Endothelial cell of umbilical vein (primary cell): ENCODE results near the gene SCAMP5. TPM values are rescaled to one million over a fixed set of nuclear protein-coding genes. Genes with fewer than 3 reads are reported as not detected.

Experiments used
- BruUV-seq: library from RNA; stranded (reverse); fragments of 400-500 nt; replicated peaks from 2 replicates; lab custom pipeline; 2021; lab: Mats Ljungman, UMichigan
- CTCF ChIA-PET: fragments of 300-600, 350-600 bp; sonication (Branson Sonifier 250); formaldehyde crosslinking; loops from one replicate; lab custom pipeline; 2021; ENCODE audit warnings: antibody characterized with exemption, inconsistent platforms; lab: Charles Lee
- POLR2A ChIA-PET: fragments of 300-600, 350-600 bp; sonication (Branson Sonifier 250); formaldehyde crosslinking; loops from one replicate; lab custom pipeline; 2021; ENCODE audit warnings: antibody characterized with exemption, inconsistent platforms; lab: Charles Lee
- DNase-seq: peaks from one replicate; pipeline ENCODE4 v3.0.0-alpha.2; 2011; ENCODE audit warnings: low read depth, low spot score
- FAIRE-seq: peaks from 2 replicates; lab custom pipeline; 2011; peaks lifted over from hg19 to GRCh38; lab: Jason Lieb, UNC
- H2AFZ ChIP-seq: 2 replicates; pipeline ENCODE4 v1.6.0; 2012; ENCODE audit warnings: low read depth, low read length, control low read depth, inconsistent platforms
- H3K27ac ChIP-seq: 2 replicates; pipeline ENCODE4 v1.5.1; 2011; ENCODE audit warnings: low read depth, mild to moderate bottlenecking, control low read depth, low read length, moderate library complexity; ENCODE audit not compliant: insufficient read depth
- H3K27me3 ChIP-seq, 2 experiments: 2 replicates each; pipeline versions ENCODE4 v1.6.0 to v1.6.1; 2011; ENCODE audit warnings: low read length in 2 of 2, mixed read lengths in 1 of 2; ENCODE audit not compliant: control insufficient read depth in 2 of 2, insufficient read depth in 2 of 2
- H3K36me3 ChIP-seq, 2 experiments: 2 replicates in 1 of 2; 3 replicates in 1 of 2; pipeline ENCODE4 v1.5.1; 2011; ENCODE audit warnings: low read length in 2 of 2, mild to moderate bottlenecking in 1 of 2, moderate library complexity in 1 of 2; ENCODE audit not compliant: control insufficient read depth in 2 of 2, insufficient read depth in 2 of 2; ENCODE audit errors: extremely low read depth in 1 of 2
- H3K4me1 ChIP-seq: 3 replicates; pipeline ENCODE4 v1.5.1; 2011; ENCODE audit warnings: mild to moderate bottlenecking, low read length; ENCODE audit not compliant: control insufficient read depth, insufficient read depth; ENCODE audit errors: extremely low read depth
- H3K4me2 ChIP-seq: 2 replicates; pipeline ENCODE4 v1.6.1; 2011; ENCODE audit warnings: low read length, control low read depth, mixed read lengths; ENCODE audit not compliant: insufficient read depth
- H3K4me3 ChIP-seq, 3 experiments: fragments of 200-600 bp in 1 of 3; sonication (generic), shearing (Covaris generic) in 1 of 3; replicated peaks in 1 of 3; 2 replicates each; pipeline ENCODE4 v1.5.1; 2011 to 2016; ENCODE audit warnings: control low read depth in 3 of 3, low read length in 3 of 3, mild to moderate bottlenecking in 2 of 3, inconsistent platforms in 1 of 3, low read depth in 1 of 3, moderate library complexity in 1 of 3; ENCODE audit not compliant: insufficient read depth in 1 of 3
- H3K79me2 ChIP-seq: 2 replicates; pipeline ENCODE4 v1.6.0; 2012; ENCODE audit warnings: low read length, inconsistent platforms; ENCODE audit not compliant: control insufficient read depth, insufficient read depth
- H3K9ac ChIP-seq: replicated peaks from 2 replicates; pipeline ENCODE3; 2011; ENCODE audit warnings: low read length, control low read depth; ENCODE audit not compliant: insufficient read depth; ENCODE audit errors: extremely low read depth
- H3K9me1 ChIP-seq: replicated peaks from 3 replicates; pipeline ENCODE4 v1.6.0; 2011; ENCODE audit warnings: mild to moderate bottlenecking, low read length; ENCODE audit not compliant: control insufficient read depth, insufficient read depth; ENCODE audit errors: extremely low read depth
- H3K9me3 ChIP-seq: replicated peaks from 2 replicates; pipeline ENCODE4 v1.5.1; 2012; ENCODE audit warnings: low read length, inconsistent platforms; ENCODE audit not compliant: control insufficient read depth, insufficient read depth
- H4K20me1 ChIP-seq: replicated peaks from 2 replicates; pipeline ENCODE3; 2011; ENCODE audit warnings: mild to moderate bottlenecking, low read length; ENCODE audit not compliant: control insufficient read depth, insufficient read depth; ENCODE audit errors: extremely low read depth
- CTCF ChIP-seq, 2 donors: IDR thresholded peaks; 1 replicate in 1 of 2; 2 replicates in 1 of 2; pipeline ENCODE4 v1.5.1; 2011; ENCODE audit warnings: low read length in 2 of 2, mild to moderate bottlenecking in 2 of 2, moderate library complexity in 2 of 2, control low read depth in 1 of 2, inconsistent platforms in 1 of 2, low read depth in 1 of 2; ENCODE audit not compliant: insufficient read depth in 1 of 2; ENCODE audit errors: extremely low read depth in 1 of 2
- EZH2 ChIP-seq: IDR thresholded peaks from 2 replicates; pipeline ENCODE4 v1.6.1; 2012; ENCODE audit warnings: borderline replicate concordance, low read depth, mild to moderate bottlenecking, moderate library complexity, low read length, inconsistent platforms; ENCODE audit not compliant: severe bottlenecking
- FOS ChIP-seq: IDR thresholded peaks from 2 replicates; pipeline ENCODE4 v1.6.1; 2011; ENCODE audit warnings: mild to moderate bottlenecking, low read length, moderate library complexity, borderline replicate concordance; ENCODE audit not compliant: insufficient read depth
- GATA2 ChIP-seq: IDR thresholded peaks from 2 replicates; pipeline ENCODE4 v1.7.0; 2011; ENCODE audit warnings: low read depth, mild to moderate bottlenecking, moderate library complexity, mixed read lengths, low read length; ENCODE audit not compliant: insufficient read length, insufficient read depth
- JUN ChIP-seq: IDR thresholded peaks from 2 replicates; pipeline ENCODE4 v1.6.1; 2011; ENCODE audit warnings: borderline replicate concordance, low read depth; ENCODE audit not compliant: insufficient read length, insufficient read depth
- MAX ChIP-seq: IDR thresholded peaks from 2 replicates; pipeline ENCODE4 v1.6.1; 2011; ENCODE audit not compliant: insufficient read depth, insufficient read length
- MYC ChIP-seq: IDR thresholded peaks from one replicate; pipeline ENCODE4 v1.6.1; 2011; ENCODE audit warnings: mild to moderate bottlenecking, low read depth, low read length
- POLR2A ChIP-seq: IDR thresholded peaks from 2 replicates; pipeline ENCODE4 v1.6.1; 2012; ENCODE audit warnings: low read depth, mild to moderate bottlenecking, control low read depth, low read length
- POLR2AphosphoS5 ChIP-seq: IDR thresholded peaks from 2 replicates; pipeline ENCODE4 v1.6.1; 2012; ENCODE audit warnings: low read depth, mild to moderate bottlenecking, control low read depth, low read length, moderate library complexity; ENCODE audit not compliant: insufficient read depth
- dilution Hi-C: fragments of 300-500 bp; cut with MboI; formaldehyde crosslinking; loops from one replicate; pipeline ENCODE4 v1.15.0; 2019; ENCODE audit warnings: low sequenced_read_pairs; ENCODE audit not compliant: extremely low pct_ligation_motif_present
- intact Hi-C: fragments of 100-400 bp; cut with micrococcal nuclease; formaldehyde crosslinking; loops from one replicate; pipeline ENCODE4 v1.10.0; 2022
- polyA plus RNA-seq, 4 experiments: library from polyadenylated mRNA; depleted of rRNA in 3 of 4; stranded (reverse) in 3 of 4; unstranded in 1 of 4; fragments of >200 nt; gene quantifications; 2 replicates each; pipeline versions ENCODE4 v1.2.1 to v1.2.3, GENCODE V29; 2011 to 2012; ENCODE audit warnings: missing spikeins in 1 of 4
- total RNA-seq: library from RNA; stranded (reverse); gene quantifications from 2 replicates; pipeline ENCODE4 v1.2.3, GENCODE V29; 2021

SCAMP5 gene
- total and polyA plus RNA-seq, 2 donors (not counting 3 experiments of a cell fraction or from before 2014, with no cell fraction given), result 1.9 to 6.2 TPM

- TF ChIP-seq CTCF (IDR thresholded peaks at IDR 0.05; ENCODE audit: extremely low read depth in 1 of 2, insufficient read depth in 1 of 2, low read depth in 1 of 2, low read length in 2 of 2) (peak; percentile 51 to 70), POLR2AphosphoS5 (no peak)
- Histone ChIP-seq H3K4me2 (no peak overlapping the region), H3K27ac (no peak overlapping the region), H3K36me3 (no peaks in the 10 kb centered on the region), H3K9me1 (no peaks in the 10 kb centered on the region), H4K20me1 (no peaks in the 10 kb centered on the region), H3K9ac (no peak overlapping the region), H3K4me3 (no peak overlapping the region), H3K27me3 (peaks cover 6% of the 10 kb centered on the region in 2 experiments), H2AFZ (no peak overlapping the region), H3K4me1 (peaks cover 4% of the 10 kb centered on the region), H3K9me3 (no peaks in the 10 kb centered on the region), H3K79me2 (no peaks in the 10 kb centered on the region)
- peak; percentile 53 for DNase-seq
- BruUV-seq, result no TSS peak
- POLR2A ChIA-PET, result no interaction called here
- FAIRE-seq, result peak; percentile 86
- intact Hi-C loops (loop anchor here (1.0 kb wide), 3 partner anchors 27 to 217 kb away; partner anchors contain the start of gene RPP25), dilution Hi-C loops (no loop called here)
- CTCF ChIA-PET, result interaction anchor here (0.5 to 1.8 kb wide), 24 partner anchors 10 to 517 kb away, joined by 3 to 19 read pairs (median 4); partner anchors contain the start of genes COX5A, FAM219B and RPP25
Observed at GRCh38 chr15:74988007-74988800, 7.2 kb upstream of the SCAMP5 start.

GRCh38 chr15:74989527-74989926 lies 5.8 kb upstream of the SCAMP5 start:
- Histone ChIP-seq H3K4me1 (no peaks in the 10 kb centered on the region), H3K9ac (no peak overlapping the region), H3K27ac (no peak overlapping the region), H4K20me1 (no peaks in the 10 kb centered on the region), H3K36me3 (no peaks in the 10 kb centered on the region), H3K4me2 (no peak overlapping the region), H3K4me3 (no peak overlapping the region), H3K9me3 (no peaks in the 10 kb centered on the region), H3K79me2 (no peaks in the 10 kb centered on the region), H3K27me3 (peaks cover 6% of the 10 kb centered on the region in 2 experiments), H2AFZ (no peak overlapping the region), H3K9me1 (no peaks in the 10 kb centered on the region)
- intact Hi-C loops, result no loop called here
- DNase-seq (no peak), FAIRE-seq (no peak)
- no peak for TF ChIP-seq POLR2A
- no peak for TF ChIP-seq MAX
- TF ChIP-seq CTCF (IDR thresholded peaks at IDR 0.05; ENCODE audit: extremely low read depth in 1 of 2, insufficient read depth in 1 of 2, low read depth in 1 of 2, low read length in 2 of 2), result no peak
- no peak for TF ChIP-seq JUN
- TF ChIP-seq MYC, result no peak
- no peak for TF ChIP-seq POLR2AphosphoS5
- TF ChIP-seq GATA2, result no peak
- no peak for TF ChIP-seq FOS
- no peak for TF ChIP-seq EZH2
- ChIA-PET POLR2A (no interaction called here), CTCF (interaction anchor here (1.6 kb wide), 1 partner anchor 35 kb away, joined by 5 read pairs; no protein-coding TSS in a partner anchor)
- BruUV-seq, result no TSS peak
- dilution Hi-C loops, result no loop called here
